ENCODE data around the gene CDH5.

CDH5 gene

DNA sequence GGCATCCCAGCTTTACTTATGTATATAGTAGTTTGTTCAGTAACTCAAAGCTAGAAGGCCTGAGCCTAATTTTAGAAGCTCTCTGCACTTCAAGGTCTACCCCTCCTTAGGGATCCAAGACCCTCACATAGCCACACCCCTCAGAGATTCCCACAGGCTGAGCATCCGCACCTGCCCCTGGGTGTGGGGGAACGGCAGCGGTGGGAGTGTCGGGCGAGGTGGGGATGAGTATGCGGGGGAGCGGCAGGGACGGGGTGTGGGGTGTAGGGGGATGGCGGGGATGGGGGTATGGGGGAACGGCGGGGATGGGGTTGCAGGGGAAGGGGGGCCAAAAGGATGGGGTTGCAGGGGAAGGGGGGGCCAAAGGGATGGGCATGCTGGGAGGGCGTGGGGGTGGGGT, 35.7 kb downstream of the CDH5 start:
- H2BK12ac ChIP-seq (ENCODE audit: low read length): no peak overlapping the region
- no peak overlapping the region for H2AK5ac ChIP-seq (ENCODE audit: low read depth, low read length)
- no peak overlapping the region for H3K18ac ChIP-seq (ENCODE audit: low read length)
- H3K27me3 ChIP-seq (ENCODE audit: control insufficient read depth in 3 of 3, insufficient read depth in 3 of 3, low read depth in 1 of 3, low read length in 3 of 3): peaks cover 0 to 3% (median 0%) of the 10 kb centered on the region in 3 experiments
- no peak overlapping the region for H3K23ac ChIP-seq (ENCODE audit: low read depth, low read length, poor library complexity)
- no peak overlapping the region for H4K8ac ChIP-seq (ENCODE audit: low read depth, low read length)
- H3K27ac ChIP-seq (replicated peaks; ENCODE audit: low read length): no peak overlapping the region
- no peak overlapping the region for H3K14ac ChIP-seq (ENCODE audit: low read length)
- H2BK5ac ChIP-seq (ENCODE audit: low read length): no peak overlapping the region
- no peak overlapping the region for H3K9ac ChIP-seq (ENCODE audit: low read depth, low read length, poor library complexity)
- H2BK15ac ChIP-seq (ENCODE audit: low read length): no peak overlapping the region
- H3K4me1 ChIP-seq (ENCODE audit: control insufficient read depth in 2 of 2, insufficient read depth in 1 of 2, low read depth in 1 of 2, low read length in 2 of 2): peaks cover 5 to 13% of the 10 kb centered on the region in 2 donors
- H2BK120ac ChIP-seq (ENCODE audit: low read depth, low read length): no peak overlapping the region
- H3K9me3 ChIP-seq (replicated peaks in 1 of 2; ENCODE audit: control insufficient read depth in 2 of 2, insufficient read depth in 1 of 2, low read depth in 1 of 2, low read length in 2 of 2): peaks cover 2 to 5% of the 10 kb centered on the region in 2 donors
- H4K91ac ChIP-seq (ENCODE audit: low read depth, low read length, poor library complexity): no peak overlapping the region
- no peaks in the 10 kb centered on the region for H3K36me3 ChIP-seq (replicated peaks in 1 of 2; ENCODE audit: control insufficient read depth in 2 of 2, insufficient read depth in 2 of 2, low read length in 2 of 2)
- H2AFZ ChIP-seq (ENCODE audit: low read length): no peak overlapping the region
- no CpG with 5 or more reads among the region's 12 CpGs for WGBS, 2 donors (ENCODE audit: extremely low coverage in 2 of 2, insufficient read length in 2 of 2, insufficient replicate concordance in 1 of 2)
- no peak overlapping the region for H3K4ac ChIP-seq (ENCODE audit: low read length)
- DNase-seq (ENCODE audit: low spot score): no peak
- H3K4me2 ChIP-seq (ENCODE audit: insufficient read depth, low read length, poor library complexity, severe bottlenecking): no peak overlapping the region
- no peak overlapping the region for H3K4me3 ChIP-seq (ENCODE audit: low read length in 2 of 2)
- no peaks in the 10 kb centered on the region for H3K79me1 ChIP-seq (ENCODE audit: low read depth, low read length)

DNA sequence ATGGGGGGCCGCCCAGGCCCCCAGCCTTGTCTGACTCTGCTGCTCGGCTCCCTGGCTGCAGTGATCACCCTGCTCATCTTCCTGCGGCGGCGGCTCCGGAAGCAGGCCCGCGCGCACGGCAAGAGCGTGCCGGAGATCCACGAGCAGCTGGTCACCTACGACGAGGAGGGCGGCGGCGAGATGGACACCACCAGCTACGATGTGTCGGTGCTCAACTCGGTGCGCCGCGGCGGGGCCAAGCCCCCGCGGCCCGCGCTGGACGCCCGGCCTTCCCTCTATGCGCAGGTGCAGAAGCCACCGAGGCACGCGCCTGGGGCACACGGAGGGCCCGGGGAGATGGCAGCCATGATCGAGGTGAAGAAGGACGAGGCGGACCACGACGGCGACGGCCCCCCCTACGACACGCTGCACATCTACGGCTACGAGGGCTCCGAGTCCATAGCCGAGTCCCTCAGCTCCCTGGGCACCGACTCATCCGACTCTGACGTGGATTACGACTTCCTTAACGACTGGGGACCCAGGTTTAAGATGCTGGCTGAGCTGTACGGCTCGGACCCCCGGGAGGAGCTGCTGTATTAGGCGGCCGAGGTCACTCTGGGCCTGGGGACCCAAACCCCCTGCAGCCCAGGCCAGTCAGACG, 36.2 kb downstream of the CDH5 start:
- Histone ChIP-seq H2BK15ac (ENCODE audit: low read length) (no peak overlapping the region), H4K8ac (ENCODE audit: low read depth, low read length) (no peak overlapping the region), H3K79me1 (ENCODE audit: low read depth, low read length) (no peaks in the 10 kb centered on the region), H3K27ac (replicated peaks; ENCODE audit: low read length) (no peak overlapping the region), H3K27me3 (ENCODE audit: control insufficient read depth in 3 of 3, insufficient read depth in 3 of 3, low read depth in 1 of 3, low read length in 3 of 3) (peaks cover 0 to 3% (median 0%) of the 10 kb centered on the region in 3 experiments), H3K4ac (ENCODE audit: low read length) (no peak overlapping the region), H3K4me3 (ENCODE audit: low read length in 2 of 2) (no peak overlapping the region), H2AFZ (ENCODE audit: low read length) (no peak overlapping the region), H3K9me3 (replicated peaks in 1 of 2; ENCODE audit: control insufficient read depth in 2 of 2, insufficient read depth in 1 of 2, low read depth in 1 of 2, low read length in 2 of 2) (peaks cover 2 to 5% of the 10 kb centered on the region in 2 donors), H2AK5ac (ENCODE audit: low read depth, low read length) (no peak overlapping the region), H3K36me3 (replicated peaks in 1 of 2; ENCODE audit: control insufficient read depth in 2 of 2, insufficient read depth in 2 of 2, low read length in 2 of 2) (no peaks in the 10 kb centered on the region), H3K23ac (ENCODE audit: low read depth, low read length, poor library complexity) (peak overlapping the region; percentile 47), H2BK12ac (ENCODE audit: low read length) (no peak overlapping the region), H3K14ac (ENCODE audit: low read length) (no peak overlapping the region), H2BK5ac (ENCODE audit: low read length) (no peak overlapping the region), H3K4me2 (ENCODE audit: insufficient read depth, low read length, poor library complexity, severe bottlenecking) (no peak overlapping the region), H4K91ac (ENCODE audit: low read depth, low read length, poor library complexity) (no peak overlapping the region), H2BK120ac (ENCODE audit: low read depth, low read length) (no peak overlapping the region), H3K9ac (ENCODE audit: low read depth, low read length, poor library complexity) (peak overlapping the region; percentile 15), H3K18ac (ENCODE audit: low read length) (peak overlapping the region; percentile 49), H3K4me1 (ENCODE audit: control insufficient read depth in 2 of 2, insufficient read depth in 1 of 2, low read depth in 1 of 2, low read length in 2 of 2) (peaks cover 5 to 15% of the 10 kb centered on the region in 2 donors)
- WGBS, 2 donors (ENCODE audit: extremely low coverage in 2 of 2, insufficient read length in 2 of 2, insufficient replicate concordance in 1 of 2): no CpG with 5 or more reads among the region's 61 CpGs
- no peak for DNase-seq (ENCODE audit: low spot score)

DNA sequence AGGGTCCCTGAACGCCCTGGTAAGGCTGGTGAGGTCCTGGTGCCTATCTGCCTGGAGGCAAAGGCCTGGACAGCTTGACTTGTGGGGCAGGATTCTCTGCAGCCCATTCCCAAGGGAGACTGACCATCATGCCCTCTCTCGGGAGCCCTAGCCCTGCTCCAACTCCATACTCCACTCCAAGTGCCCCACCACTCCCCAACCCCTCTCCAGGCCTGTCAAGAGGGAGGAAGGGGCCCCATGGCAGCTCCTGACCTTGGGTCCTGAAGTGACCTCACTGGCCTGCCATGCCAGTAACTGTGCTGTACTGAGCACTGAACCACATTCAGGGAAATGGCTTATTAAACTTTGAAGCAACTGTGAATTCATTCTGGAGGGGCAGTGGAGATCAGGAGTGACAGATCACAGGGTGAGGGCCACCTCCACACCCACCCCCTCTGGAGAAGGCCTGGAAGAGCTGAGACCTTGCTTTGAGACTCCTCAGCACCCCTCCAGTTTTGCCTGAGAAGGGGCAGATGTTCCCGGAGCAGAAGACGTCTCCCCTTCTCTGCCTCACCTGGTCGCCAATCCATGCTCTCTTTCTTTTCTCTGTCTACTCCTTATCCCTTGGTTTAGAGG, 37.1 kb downstream of the CDH5 start:
- WGBS, 2 donors (ENCODE audit: extremely low coverage in 2 of 2, insufficient read length in 2 of 2, insufficient replicate concordance in 1 of 2): no CpG with 5 or more reads among the region's 5 CpGs
- no peak overlapping the region for H4K91ac ChIP-seq (ENCODE audit: low read depth, low read length, poor library complexity)
- H2AFZ ChIP-seq (ENCODE audit: low read length): no peak overlapping the region
- peaks cover 0 to 3% (median 0%) of the 10 kb centered on the region in 3 experiments for H3K27me3 ChIP-seq (ENCODE audit: control insufficient read depth in 3 of 3, insufficient read depth in 3 of 3, low read depth in 1 of 3, low read length in 3 of 3)
- H3K4me2 ChIP-seq (ENCODE audit: insufficient read depth, low read length, poor library complexity, severe bottlenecking): no peak overlapping the region
- no peak overlapping the region for H3K27ac ChIP-seq (replicated peaks; ENCODE audit: low read length)
- no peak overlapping the region for H3K9ac ChIP-seq (ENCODE audit: low read depth, low read length, poor library complexity)
- H2BK12ac ChIP-seq (ENCODE audit: low read length): no peak overlapping the region
- H2BK15ac ChIP-seq (ENCODE audit: low read length): no peak overlapping the region
- no peak overlapping the region for H2BK120ac ChIP-seq (ENCODE audit: low read depth, low read length)
- H3K36me3 ChIP-seq (replicated peaks in 1 of 2; ENCODE audit: control insufficient read depth in 2 of 2, insufficient read depth in 2 of 2, low read length in 2 of 2): no peaks in the 10 kb centered on the region
- no peak overlapping the region for H3K18ac ChIP-seq (ENCODE audit: low read length)
- no peak overlapping the region for H2AK5ac ChIP-seq (ENCODE audit: low read depth, low read length)
- no peak overlapping the region for H3K4me3 ChIP-seq (ENCODE audit: low read length in 2 of 2)
- peaks cover 5 to 20% of the 10 kb centered on the region in 2 donors for H3K4me1 ChIP-seq (ENCODE audit: control insufficient read depth in 2 of 2, insufficient read depth in 1 of 2, low read depth in 1 of 2, low read length in 2 of 2)
- no peak overlapping the region for H2BK5ac ChIP-seq (ENCODE audit: low read length)
- DNase-seq (ENCODE audit: low spot score): no peak
- peaks cover 2 to 5% of the 10 kb centered on the region in 2 donors for H3K9me3 ChIP-seq (replicated peaks in 1 of 2; ENCODE audit: control insufficient read depth in 2 of 2, insufficient read depth in 1 of 2, low read depth in 1 of 2, low read length in 2 of 2)
- H3K4ac ChIP-seq (ENCODE audit: low read length): no peak overlapping the region
- no peak overlapping the region for H4K8ac ChIP-seq (ENCODE audit: low read depth, low read length)
- no peak overlapping the region for H3K23ac ChIP-seq (ENCODE audit: low read depth, low read length, poor library complexity)
- H3K14ac ChIP-seq (ENCODE audit: low read length): no peak overlapping the region
- no peaks in the 10 kb centered on the region for H3K79me1 ChIP-seq (ENCODE audit: low read depth, low read length)

DNA sequence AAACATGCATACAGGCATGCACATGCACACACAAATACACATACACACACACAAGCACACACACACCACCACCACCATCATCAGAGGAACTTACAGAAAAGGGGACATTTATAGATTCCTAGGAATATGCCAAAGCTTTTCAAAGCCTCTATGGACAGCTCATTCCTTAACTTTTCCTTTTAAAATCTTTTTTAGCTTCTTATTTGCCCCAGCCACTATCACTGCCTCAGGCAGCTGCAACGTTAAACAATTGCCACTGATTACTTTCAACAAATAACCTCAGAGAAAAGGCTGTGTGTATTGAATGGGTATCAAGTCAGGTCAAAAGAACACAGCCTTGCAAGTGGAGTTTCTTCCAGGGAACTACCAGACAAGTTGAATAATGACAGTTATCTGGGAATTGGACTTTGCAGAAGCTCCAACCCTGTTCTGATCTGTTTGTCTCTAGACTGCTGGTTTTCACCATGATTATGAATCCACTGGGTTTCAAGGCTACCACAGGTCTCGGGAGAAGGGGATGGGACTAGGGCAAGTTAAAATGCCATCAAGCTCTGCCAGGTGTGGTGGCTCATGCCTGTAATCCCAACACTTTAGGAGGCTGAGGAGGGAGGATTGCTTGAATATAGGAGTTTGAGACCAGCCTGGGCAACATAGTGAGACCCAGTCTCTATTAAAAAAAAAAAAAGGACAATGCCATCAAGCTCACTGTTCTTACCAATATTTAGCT, 38.7 kb downstream of the CDH5 start:
- H4K8ac ChIP-seq (ENCODE audit: low read depth, low read length): no peak overlapping the region
- WGBS, 2 donors (ENCODE audit: extremely low coverage in 2 of 2, insufficient read length in 2 of 2, insufficient replicate concordance in 1 of 2): no CpG with 5 or more reads among the region's 2 CpGs
- peaks cover 2 to 5% of the 10 kb centered on the region in 2 donors for H3K9me3 ChIP-seq (replicated peaks in 1 of 2; ENCODE audit: control insufficient read depth in 2 of 2, insufficient read depth in 1 of 2, low read depth in 1 of 2, low read length in 2 of 2)
- peaks cover 5 to 17% of the 10 kb centered on the region in 2 donors for H3K4me1 ChIP-seq (ENCODE audit: control insufficient read depth in 2 of 2, insufficient read depth in 1 of 2, low read depth in 1 of 2, low read length in 2 of 2)
- H3K14ac ChIP-seq (ENCODE audit: low read length): no peak overlapping the region
- H3K4me3 ChIP-seq (ENCODE audit: low read length in 2 of 2): no peak overlapping the region
- H2BK12ac ChIP-seq (ENCODE audit: low read length): no peak overlapping the region
- no peak overlapping the region for H2AFZ ChIP-seq (ENCODE audit: low read length)
- no peaks in the 10 kb centered on the region for H3K36me3 ChIP-seq (replicated peaks in 1 of 2; ENCODE audit: control insufficient read depth in 2 of 2, insufficient read depth in 2 of 2, low read length in 2 of 2)
- H3K18ac ChIP-seq (ENCODE audit: low read length): no peak overlapping the region
- H3K9ac ChIP-seq (ENCODE audit: low read depth, low read length, poor library complexity): no peak overlapping the region
- H3K27ac ChIP-seq (replicated peaks; ENCODE audit: low read length): no peak overlapping the region
- no peak overlapping the region for H2BK5ac ChIP-seq (ENCODE audit: low read length)
- no peak for DNase-seq (ENCODE audit: low spot score)
- H4K91ac ChIP-seq (ENCODE audit: low read depth, low read length, poor library complexity): no peak overlapping the region
- peaks cover 0 to 3% (median 0%) of the 10 kb centered on the region in 3 experiments for H3K27me3 ChIP-seq (ENCODE audit: control insufficient read depth in 3 of 3, insufficient read depth in 3 of 3, low read depth in 1 of 3, low read length in 3 of 3)
- no peak overlapping the region for H2BK120ac ChIP-seq (ENCODE audit: low read depth, low read length)
- H3K79me1 ChIP-seq (ENCODE audit: low read depth, low read length): no peaks in the 10 kb centered on the region
- H3K4ac ChIP-seq (ENCODE audit: low read length): no peak overlapping the region
- no peak overlapping the region for H3K23ac ChIP-seq (ENCODE audit: low read depth, low read length, poor library complexity)
- H2BK15ac ChIP-seq (ENCODE audit: low read length): no peak overlapping the region
- no peak overlapping the region for H3K4me2 ChIP-seq (ENCODE audit: insufficient read depth, low read length, poor library complexity, severe bottlenecking)
- no peak overlapping the region for H2AK5ac ChIP-seq (ENCODE audit: low read depth, low read length)

All from neuronal stem cell (in vitro differentiated cells).